Activated T-cell treated with anti-CD3 and anti-CD28 coated beads, Interleukin-2, amount 50 U/mL, for 24 hours (primary cell): ENCODE results near the gene COG2.

Experiments used
- DNase-seq: peaks from one replicate; pipeline ENCODE4 v3.0.0-alpha.2; 2020
- H3K27ac Mint-ChIP-seq: 2 replicates; pipeline ENCODE4 v1.8.0; 2020; ENCODE audit warnings: mild to moderate bottlenecking, mixed read lengths
- H3K27me3 Mint-ChIP-seq: 2 replicates; pipeline ENCODE4 v1.8.0; 2020; ENCODE audit warnings: mixed read lengths
- H3K36me3 Mint-ChIP-seq: 2 replicates; pipeline ENCODE4 v1.8.0; 2020; ENCODE audit warnings: low read depth, mixed read lengths
- H3K4me1 Mint-ChIP-seq: 2 replicates; pipeline ENCODE4 v1.8.0; 2020; ENCODE audit warnings: low read depth, mixed read lengths
- H3K4me3 Mint-ChIP-seq: 2 replicates; pipeline ENCODE4 v1.8.0; 2020; ENCODE audit warnings: mild to moderate bottlenecking, moderate library complexity, mixed read lengths
- H3K9me3 Mint-ChIP-seq: 2 replicates; pipeline ENCODE4 v1.8.0; 2020; ENCODE audit warnings: mixed read lengths

COG2 gene

DNA sequence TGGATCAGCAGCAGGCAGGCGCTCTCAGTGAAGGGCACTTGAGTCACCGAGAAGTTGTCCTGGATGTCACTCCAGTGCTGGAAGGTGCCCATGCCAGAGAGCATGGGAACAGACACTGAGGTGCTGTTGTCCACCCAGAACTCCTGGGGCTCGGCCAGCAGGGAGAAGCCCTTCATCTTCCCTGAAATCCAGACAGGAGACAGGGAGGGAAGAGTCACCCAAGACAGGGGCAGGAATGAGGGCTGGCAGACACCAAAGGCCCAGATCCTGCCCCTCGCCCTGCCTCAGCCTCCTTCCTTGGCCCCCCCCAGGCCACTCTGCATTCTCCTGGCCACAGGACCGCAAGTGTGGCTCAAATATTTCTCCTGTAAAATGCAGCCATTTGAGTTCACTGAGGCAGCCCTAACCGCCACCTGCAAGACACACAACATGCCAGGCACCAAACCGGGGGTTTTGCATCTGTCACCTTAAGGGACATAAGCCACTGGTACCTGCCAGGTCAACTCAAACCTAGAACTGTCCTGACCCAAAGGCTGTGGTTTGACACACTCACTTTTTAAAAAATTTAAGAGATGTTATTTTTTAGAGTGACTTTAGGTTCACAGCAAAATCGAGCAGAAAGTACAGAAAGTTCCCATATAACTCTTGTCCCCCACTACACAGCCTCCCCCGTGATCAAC, 63.9 kb downstream of the COG2 start:
- Mint-ChIP-seq H3K27ac (no peak overlapping the region), H3K4me1 (no peaks in the 10 kb centered on the region), H3K27me3 (peaks cover 21% of the 10 kb centered on the region), H3K36me3 (no peaks in the 10 kb centered on the region), H3K9me3 (no peaks in the 10 kb centered on the region), H3K4me3 (no peak overlapping the region)
- DNase-seq, result no peak

DNA sequence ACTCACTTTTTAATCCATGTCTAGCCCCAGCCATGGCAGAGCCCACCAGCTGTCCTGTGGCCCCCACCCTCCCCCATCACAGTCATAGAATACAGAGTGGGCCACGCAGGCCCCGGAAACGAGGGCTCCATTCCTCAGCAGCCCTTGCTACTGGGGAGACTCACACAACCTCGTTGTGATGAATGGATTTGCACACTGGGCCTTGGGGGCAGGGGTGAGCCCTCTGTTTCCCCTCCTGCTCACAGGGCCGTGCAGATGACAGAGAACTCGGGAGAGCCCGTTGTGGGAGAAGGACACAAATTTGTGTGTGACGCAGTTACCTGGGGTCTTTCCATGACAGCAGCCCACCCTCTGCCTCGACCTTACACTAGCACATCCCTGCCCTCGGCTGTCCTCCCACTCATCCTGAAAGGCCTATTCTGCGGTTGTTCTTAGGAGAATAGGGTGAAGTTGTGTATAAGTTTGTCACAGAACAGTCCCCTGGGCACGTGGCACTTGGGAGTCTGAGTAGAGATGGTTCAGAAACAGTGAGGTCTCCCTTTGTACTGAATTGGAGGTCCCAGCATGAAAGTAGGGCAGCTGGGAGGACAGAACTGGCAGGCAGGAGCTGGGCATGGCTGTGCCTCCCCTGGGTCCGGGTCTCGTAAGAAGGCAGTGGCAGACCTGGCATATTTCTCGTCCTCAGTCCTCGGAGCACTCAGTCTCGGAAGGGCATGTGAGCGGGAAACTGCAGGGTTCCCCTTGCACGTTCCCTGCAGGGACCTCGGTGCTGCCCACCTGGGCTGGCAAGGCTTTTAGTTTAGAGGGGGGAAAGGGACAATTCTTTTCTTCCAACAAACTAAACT, 64.8 kb downstream of the COG2 start:
- no peaks in the 10 kb centered on the region for H3K9me3 Mint-ChIP-seq
- no peak overlapping the region for H3K27ac Mint-ChIP-seq
- DNase-seq, result no peak
- H3K27me3 Mint-ChIP-seq, result peaks cover 21% of the 10 kb centered on the region
- no peak overlapping the region for H3K4me3 Mint-ChIP-seq
- no peaks in the 10 kb centered on the region for H3K36me3 Mint-ChIP-seq
- H3K4me1 Mint-ChIP-seq, result no peaks in the 10 kb centered on the region

DNA sequence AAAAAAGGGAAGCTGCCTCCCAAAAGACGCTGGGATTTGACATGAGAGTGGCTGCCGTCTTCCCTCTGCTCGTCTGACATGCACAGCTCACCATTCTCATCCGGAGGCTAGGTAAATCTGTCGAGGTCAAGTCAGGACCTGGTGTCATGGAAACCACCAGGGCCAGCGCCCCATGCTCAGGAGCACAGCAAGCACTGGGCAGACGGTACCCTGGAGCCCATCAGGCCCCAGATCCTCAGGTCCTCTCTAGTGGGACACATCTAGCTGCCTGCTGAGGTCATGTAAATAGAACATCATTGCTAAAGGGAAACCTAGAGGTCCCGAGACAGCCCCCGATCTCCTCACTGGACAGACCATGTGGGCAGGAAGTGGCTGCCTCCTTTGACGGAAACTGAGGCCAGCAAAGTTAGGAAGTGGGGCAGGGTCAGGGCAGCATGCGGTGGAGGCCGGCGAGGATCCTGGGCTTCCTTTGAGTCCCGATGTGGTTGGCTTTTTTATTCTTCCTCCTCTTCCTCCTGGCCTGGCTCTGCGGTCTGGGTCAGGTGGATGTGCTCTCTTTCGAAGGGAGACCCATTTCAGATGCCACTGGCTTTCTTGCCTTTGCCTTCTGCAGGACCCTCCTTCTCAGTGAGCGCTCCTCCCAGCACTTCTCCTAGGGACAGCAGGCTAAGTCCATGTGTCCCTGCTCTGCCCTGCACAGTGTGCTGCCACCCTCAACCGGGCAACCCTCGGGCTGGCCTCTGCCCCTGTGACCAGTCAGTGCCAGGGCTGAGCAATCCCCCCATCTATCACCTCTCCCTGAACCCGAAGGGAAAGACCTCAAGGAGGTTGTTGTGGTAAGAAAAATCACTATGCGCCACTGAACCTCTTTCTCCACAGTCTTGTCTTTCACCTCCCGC, 65.7 kb downstream of the COG2 start:
- Mint-ChIP-seq H3K4me3 (no peak overlapping the region), H3K4me1 (no peaks in the 10 kb centered on the region), H3K9me3 (no peaks in the 10 kb centered on the region), H3K27me3 (peaks cover 21% of the 10 kb centered on the region), H3K27ac (no peak overlapping the region), H3K36me3 (no peaks in the 10 kb centered on the region)
- DNase-seq, result no peak

DNA sequence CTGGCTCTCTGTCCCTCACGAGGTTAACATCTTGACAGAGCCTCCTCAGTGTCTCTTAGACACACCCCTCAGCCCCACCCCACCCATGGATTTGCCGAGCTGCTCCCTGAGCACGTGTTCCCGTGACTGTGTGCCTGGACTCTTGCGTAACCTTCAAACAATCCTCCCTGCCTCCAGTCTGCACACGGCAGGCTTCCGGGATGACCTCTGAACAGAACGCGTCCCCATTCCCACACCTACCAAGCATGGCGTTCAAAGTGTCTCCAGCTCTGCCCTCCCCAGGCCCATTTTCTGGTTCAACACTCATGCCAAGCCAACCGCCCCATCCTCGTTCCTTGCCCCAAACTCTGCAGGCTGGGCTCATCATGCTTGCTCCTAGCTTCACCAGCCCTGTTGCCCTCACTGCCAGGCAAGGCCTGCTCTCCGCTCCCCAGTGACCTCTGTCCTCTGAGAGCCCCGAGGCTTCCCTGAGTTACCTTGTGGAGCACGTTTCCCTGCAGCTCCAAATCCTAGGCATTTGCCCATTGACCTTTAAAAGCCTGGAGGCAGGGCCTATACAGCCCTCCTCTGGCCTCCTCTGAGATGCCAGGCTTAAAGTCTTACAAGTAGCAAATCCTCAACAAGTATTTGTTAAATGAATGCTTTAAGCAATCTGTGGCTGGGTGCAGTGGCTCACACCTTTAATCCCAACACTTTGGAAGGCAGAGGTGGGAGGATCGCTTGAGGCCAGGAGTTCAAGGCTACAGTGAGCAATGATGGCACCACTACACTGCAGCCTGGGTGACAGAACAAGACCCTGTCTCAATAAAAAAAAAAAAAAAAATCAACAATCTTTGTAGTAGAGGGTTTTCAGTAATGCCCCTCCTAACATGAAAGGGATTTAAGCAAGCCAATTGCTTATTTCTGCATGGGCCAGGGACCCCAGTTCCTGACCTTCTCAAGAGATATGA, 66.6 kb downstream of the COG2 start:
- no peaks in the 10 kb centered on the region for H3K36me3 Mint-ChIP-seq
- H3K27me3 Mint-ChIP-seq, result peaks cover 24% of the 10 kb centered on the region
- no peak overlapping the region for H3K4me3 Mint-ChIP-seq
- no peaks in the 10 kb centered on the region for H3K4me1 Mint-ChIP-seq
- no peaks in the 10 kb centered on the region for H3K9me3 Mint-ChIP-seq
- H3K27ac Mint-ChIP-seq, result no peak overlapping the region
- no peak for DNase-seq

DNA sequence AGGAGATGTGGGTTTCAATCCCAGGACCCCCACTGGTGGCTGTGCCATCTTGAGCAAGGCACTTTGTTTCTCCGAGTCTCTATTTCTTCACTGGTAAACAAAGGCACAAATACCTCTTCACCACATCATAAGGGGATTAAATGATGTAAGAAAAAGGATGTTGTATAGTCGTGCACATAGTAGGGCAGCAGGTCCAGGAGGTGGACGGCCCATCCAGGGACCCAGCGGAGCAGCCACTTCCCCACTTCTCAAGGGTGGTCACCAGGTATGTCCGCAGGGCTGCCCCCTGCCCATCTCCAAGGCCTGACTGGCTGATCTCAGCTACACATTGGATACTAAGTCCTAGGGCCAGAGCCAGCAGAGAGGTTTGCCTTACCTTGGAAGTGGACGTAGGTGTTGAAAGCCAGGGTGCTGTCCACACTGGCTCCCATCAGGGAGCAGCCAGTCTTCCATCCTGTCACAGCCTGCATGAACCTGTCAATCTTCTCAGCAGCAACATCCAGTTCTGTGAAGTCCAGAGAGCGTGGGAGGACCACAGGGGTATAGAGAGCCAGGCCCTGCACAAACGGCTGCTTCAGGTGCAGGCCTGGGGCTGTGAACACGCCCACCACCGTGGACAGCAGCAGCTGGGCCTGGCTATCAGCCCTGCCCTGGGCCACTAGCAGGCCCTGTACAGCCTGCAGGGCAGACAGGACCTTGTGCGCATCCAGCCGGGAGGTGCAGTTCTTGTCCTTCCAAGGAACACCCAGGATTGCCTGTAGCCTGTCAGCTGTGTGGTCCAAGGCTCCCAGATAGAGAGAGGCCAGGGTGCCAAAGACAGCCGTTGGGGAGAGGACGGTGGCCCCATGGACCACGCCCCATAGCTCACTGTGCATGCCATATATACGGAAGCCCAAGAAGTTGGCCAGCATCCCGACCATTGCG, 67.6 kb downstream of the COG2 start:
- H3K9me3 Mint-ChIP-seq, result no peaks in the 10 kb centered on the region
- H3K4me1 Mint-ChIP-seq, result no peaks in the 10 kb centered on the region
- peaks cover 28% of the 10 kb centered on the region for H3K27me3 Mint-ChIP-seq
- H3K36me3 Mint-ChIP-seq, result no peaks in the 10 kb centered on the region
- H3K27ac Mint-ChIP-seq, result no peak overlapping the region
- no peak for DNase-seq
- H3K4me3 Mint-ChIP-seq, result no peak overlapping the region

DNA sequence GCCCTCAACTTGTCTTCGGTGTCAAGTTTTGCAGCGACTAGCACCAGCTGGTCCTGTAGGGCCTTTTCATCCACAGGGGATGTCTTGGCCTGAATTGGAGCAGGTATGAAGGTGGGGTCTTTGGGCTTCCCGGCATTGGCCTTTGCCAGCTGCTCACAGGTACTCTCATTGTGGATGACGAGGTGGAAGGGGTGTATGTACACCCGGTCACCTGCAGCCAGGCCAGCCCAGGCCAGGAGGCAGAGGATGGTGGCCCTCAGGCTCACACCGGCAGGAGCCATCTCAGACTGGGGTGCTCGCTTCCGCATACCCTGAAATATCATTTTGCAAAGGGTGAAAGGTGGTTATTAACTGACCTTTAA, 68.2 kb downstream of the COG2 start:
- no peak overlapping the region for H3K4me3 Mint-ChIP-seq
- no peaks in the 10 kb centered on the region for H3K36me3 Mint-ChIP-seq
- no peaks in the 10 kb centered on the region for H3K9me3 Mint-ChIP-seq
- no peak overlapping the region for H3K27ac Mint-ChIP-seq
- peaks cover 28% of the 10 kb centered on the region for H3K27me3 Mint-ChIP-seq
- H3K4me1 Mint-ChIP-seq, result no peaks in the 10 kb centered on the region
- DNase-seq, result no peak

DNA sequence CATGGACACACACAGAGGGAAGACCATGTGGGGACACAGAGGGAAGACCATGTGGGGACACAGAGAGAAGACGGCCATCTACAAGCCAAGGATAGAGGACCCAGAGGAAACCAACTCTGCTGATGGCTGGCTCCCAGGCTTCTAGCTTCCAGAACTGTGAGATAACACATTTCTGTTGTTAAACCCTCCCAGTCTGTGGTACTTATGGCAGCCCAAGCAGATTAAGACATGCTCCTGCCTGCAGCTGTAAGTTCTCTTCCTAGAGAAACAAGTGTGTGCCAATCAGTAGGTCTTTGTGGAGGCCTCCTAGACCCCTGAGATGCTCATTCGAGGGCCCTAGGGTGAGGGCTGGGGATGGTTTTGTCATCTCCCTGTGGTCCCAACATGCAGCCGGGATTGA, 69.0 kb downstream of the COG2 start:
- Mint-ChIP-seq H3K4me1 (no peaks in the 10 kb centered on the region), H3K9me3 (no peaks in the 10 kb centered on the region), H3K36me3 (no peaks in the 10 kb centered on the region), H3K4me3 (no peak overlapping the region), H3K27ac (no peak overlapping the region), H3K27me3 (peaks cover 28% of the 10 kb centered on the region)
- no peak for DNase-seq

DNA sequence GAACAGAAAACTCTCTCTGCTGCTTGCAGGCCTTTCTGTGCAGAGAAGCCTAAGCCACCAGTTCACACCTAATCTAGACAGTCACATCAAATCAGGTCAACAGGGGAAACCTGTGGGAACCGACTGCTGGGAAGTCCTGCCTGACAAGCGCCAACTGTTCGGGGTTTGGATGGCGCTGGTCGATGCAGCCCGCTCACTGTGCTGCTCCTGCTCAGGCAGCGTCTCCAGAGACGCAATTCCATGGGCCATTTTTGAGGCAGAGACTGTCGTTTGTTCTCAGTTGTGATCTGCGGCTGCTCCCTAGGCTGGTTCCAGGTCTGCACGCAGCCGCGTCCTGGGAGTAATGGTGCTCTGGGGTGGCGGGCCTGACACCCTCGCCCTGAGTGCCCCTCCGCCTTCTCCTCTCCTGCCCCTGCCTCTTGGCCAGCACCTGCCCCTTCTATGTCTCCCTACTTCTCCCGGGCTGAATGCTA, 70.2 kb downstream of the COG2 start:
- H3K27me3 Mint-ChIP-seq, result peaks cover 25% of the 10 kb centered on the region

DNA sequence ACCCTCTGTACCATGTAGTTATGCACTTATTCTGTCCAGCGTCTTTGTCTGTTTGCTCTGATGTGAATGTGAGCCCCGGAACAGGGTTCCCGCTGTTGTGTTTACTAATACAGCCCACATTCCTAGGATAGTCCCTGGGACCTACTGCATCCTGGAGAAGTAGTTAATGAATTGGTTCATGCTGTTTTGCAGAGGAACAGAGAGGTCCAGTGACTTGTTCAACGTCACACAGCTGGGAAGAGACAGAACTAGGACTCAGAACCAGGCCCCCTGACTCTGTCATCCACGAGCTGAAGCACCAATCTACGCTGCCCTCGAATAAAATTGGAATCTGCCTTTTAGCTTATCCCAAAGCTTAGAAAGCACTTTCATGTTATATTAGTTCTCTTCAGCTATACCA, 70.9 kb downstream of the COG2 start:
- Mint-ChIP-seq H3K36me3 (no peaks in the 10 kb centered on the region), H3K27ac (no peak overlapping the region), H3K4me3 (no peak overlapping the region), H3K27me3 (peaks cover 21% of the 10 kb centered on the region), H3K9me3 (peaks cover 4% of the 10 kb centered on the region), H3K4me1 (no peaks in the 10 kb centered on the region)
- DNase-seq, result no peak

More for the DNA sequence above, 70.2 kb downstream of the COG2 start:
- Mint-ChIP-seq H3K9me3 (peaks cover 4% of the 10 kb centered on the region), H3K4me1 (no peaks in the 10 kb centered on the region), H3K27ac (no peak overlapping the region), H3K36me3 (no peaks in the 10 kb centered on the region), H3K4me3 (no peak overlapping the region)
- no peak for DNase-seq

DNA sequence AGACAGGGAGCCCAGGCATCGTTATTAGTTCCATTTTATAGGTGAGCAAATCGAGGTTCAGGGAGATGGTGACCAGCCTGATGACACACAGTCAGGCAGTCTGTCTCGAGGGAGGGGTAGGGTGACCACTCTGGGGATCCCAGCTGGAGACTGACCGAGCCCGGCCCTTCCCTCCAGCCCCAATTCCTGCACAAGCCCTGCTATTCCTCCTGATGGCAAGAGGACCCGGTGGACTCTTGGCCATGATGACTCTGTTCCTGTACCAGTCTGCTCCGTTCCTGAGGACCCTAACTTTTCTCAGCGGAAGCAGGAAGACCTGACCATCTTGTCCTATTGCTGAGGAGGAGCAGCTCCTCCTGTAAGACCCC, 71.2 kb downstream of the COG2 start:
- H3K4me3 Mint-ChIP-seq, result no peak overlapping the region
- no peaks in the 10 kb centered on the region for H3K36me3 Mint-ChIP-seq
- DNase-seq, result no peak
- H3K9me3 Mint-ChIP-seq, result peaks cover 4% of the 10 kb centered on the region
- no peak overlapping the region for H3K27ac Mint-ChIP-seq
- no peaks in the 10 kb centered on the region for H3K4me1 Mint-ChIP-seq
- H3K27me3 Mint-ChIP-seq, result peaks cover 17% of the 10 kb centered on the region

DNA sequence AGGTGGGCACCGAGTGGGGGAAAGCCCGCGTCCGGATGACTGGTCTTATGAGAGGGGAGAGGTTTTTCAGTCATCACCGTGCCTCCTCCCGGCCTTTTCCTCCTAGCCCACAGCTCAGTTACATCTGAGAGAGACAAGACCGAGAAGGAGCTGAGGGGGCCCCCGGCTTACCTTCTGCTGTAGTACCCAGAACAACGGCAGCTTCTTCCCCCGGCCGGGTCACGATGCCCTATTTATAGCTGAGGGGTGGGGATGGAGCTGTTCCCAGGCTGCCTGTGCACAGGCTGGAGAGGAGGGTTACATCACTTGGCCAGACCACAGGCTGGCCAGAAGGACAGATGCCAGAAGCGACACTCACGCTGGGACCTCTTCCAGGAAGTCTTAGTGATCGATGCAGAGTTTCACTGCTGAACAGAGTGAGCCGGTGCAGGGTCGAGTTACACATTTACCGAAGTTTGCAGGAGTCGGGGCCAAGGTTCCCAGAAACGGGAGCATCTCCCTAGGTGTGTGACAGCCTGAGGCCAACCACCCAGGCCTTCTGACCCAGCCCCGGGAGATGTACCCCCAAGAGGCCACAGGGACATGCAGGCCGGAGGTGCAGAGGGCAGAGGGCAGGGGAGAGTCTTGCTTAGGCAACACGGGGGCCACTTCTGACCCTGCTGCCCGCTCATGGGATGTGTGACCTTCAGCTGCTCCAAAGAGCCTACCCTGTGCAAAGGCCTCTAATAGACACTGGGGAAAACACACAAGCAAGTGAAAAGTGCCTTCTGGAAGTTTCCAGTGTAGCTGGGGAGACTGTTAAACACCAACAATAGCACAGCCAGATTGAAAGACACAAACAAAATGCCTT, 71.9 kb downstream of the COG2 start, which contains the start of gene AGT:
TSS of gene AGT (minus strand) at position 208 of the 850 bp plus-strand sequence. CDS start 3,299 bp downstream, outside the sequence.
- H3K4me1 Mint-ChIP-seq, result no peaks in the 10 kb centered on the region
- H3K36me3 Mint-ChIP-seq, result no peaks in the 10 kb centered on the region
- H3K9me3 Mint-ChIP-seq, result peaks cover 4% of the 10 kb centered on the region
- DNase-seq, result no peak
- H3K4me3 Mint-ChIP-seq, result no peak within 1 kb of the TSS
- peaks cover 12% of the 10 kb centered on the region for H3K27me3 Mint-ChIP-seq
- no peak within 1 kb of the TSS for H3K27ac Mint-ChIP-seq

DNA sequence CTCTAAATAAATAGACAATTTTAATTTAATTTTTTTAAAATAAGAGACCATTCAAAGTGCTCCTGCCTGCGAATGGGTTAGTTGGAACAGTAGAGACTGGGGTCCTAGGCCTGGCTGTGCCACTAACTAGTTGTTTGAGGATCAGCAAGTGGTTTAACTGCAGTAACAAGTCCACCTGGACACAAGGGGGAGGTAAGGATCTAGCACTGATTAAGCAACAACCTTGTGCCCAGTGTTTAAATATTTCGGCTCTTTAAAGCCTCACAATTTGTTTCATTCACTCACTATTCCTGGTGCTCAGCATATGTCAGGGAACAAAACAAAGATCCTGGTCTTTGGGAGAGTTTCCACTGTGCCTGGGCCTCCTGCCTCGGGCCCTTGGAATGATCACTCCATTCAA, 73.2 kb downstream of the COG2 start:
- Mint-ChIP-seq H3K4me1 (no peaks in the 10 kb centered on the region), H3K4me3 (no peak overlapping the region), H3K36me3 (no peaks in the 10 kb centered on the region), H3K27ac (no peak overlapping the region), H3K27me3 (peaks cover 13% of the 10 kb centered on the region), H3K9me3 (peaks cover 4% of the 10 kb centered on the region)
- DNase-seq, result no peak
